Transverse colon (tissue), 3 donors: ENCODE data around the gene AKT1.

Experiments used
- CTCF ChIP-seq, 5 experiments: fragments of 200-600 bp in 3 of 5; fragments of 450-650 bp in 2 of 5; sonication (generic) in 3 of 5; IDR thresholded peaks; 1 replicate in 2 of 5; 2 replicates in 3 of 5; pipeline ENCODE4 v1.5.1; 2016 to 2017; ENCODE audit warnings: antibody characterized with exemption in 5 of 5, inconsistent platforms in 3 of 5, mild to moderate bottlenecking in 2 of 5, moderate library complexity in 1 of 5
- EP300 ChIP-seq: sonication (generic); formaldehyde crosslinking; IDR thresholded peaks from one replicate; pipeline ENCODE4 v1.6.1; 2017; ENCODE audit warnings: antibody characterized with exemption, low read depth
- POLR2A ChIP-seq: fragments of 450-650 bp; IDR thresholded peaks from one replicate; pipeline ENCODE4 v1.6.1; 2016; ENCODE audit warnings: antibody characterized with exemption, mild to moderate bottlenecking, moderate library complexity

GRCh38 chr14:104782086-104782807, 13.3 kb downstream of the AKT1 start:
- TF ChIP-seq CTCF (IDR thresholded peaks at IDR 0.05) (no peak), EP300 (no peak), POLR2A (no peak)
